H1 (cell line): ENCODE results near the gene SEC16A. TPM values are rescaled to one million over a fixed set of nuclear protein-coding genes. Genes with fewer than 3 reads are reported as not detected.

Experiments used
- BCL11A ChIP-seq, 2 experiments: IDR thresholded peaks; one replicate each; pipeline ENCODE4 v1.6.1; 2011; ENCODE audit warnings: low read depth in 2 of 2, low read length in 2 of 2, mild to moderate bottlenecking in 2 of 2
- EZH2 ChIP-seq: fragments of 200-600 bp; sonication (generic); IDR thresholded peaks from 2 replicates; pipeline ENCODE4 v1.7.1; 2012; ENCODE audit warnings: low read depth, mild to moderate bottlenecking, moderate library complexity, low read length, inconsistent platforms; ENCODE audit not compliant: severe bottlenecking
- SP1 ChIP-seq: IDR thresholded peaks from 2 replicates; pipeline ENCODE4 v1.6.1; 2011; ENCODE audit warnings: low read depth, low read length
- polyA plus RNA-seq, 7 experiments: library from polyadenylated mRNA; depleted of rRNA in 3 of 7; stranded (reverse) in 5 of 7; unstranded in 2 of 7; fragments of >200 nt in 5 of 7; fragments of 200-250 nt in 2 of 7; gene quantifications; 1 replicate in 5 of 7; 2 replicates in 1 of 7; 4 replicates in 1 of 7; pipeline versions ENCODE4 v1.2.1 to v1.2.3, GENCODE V29; 2011 to 2013; ENCODE audit warnings: missing spikeins in 2 of 7, mixed read lengths in 2 of 7
- total RNA-seq: library from RNA; stranded (reverse); fragmentation: NEBNext Ultra II Directional; extraction: Animal tissue kit (Norgen Biotek cat#: 25700); gene quantifications from 2 replicates; pipeline ENCODE4 v1.2.1, GENCODE V29; 2021

The SEC16A gene
- total and polyA plus RNA-seq, 2 of the 8 experiments (the other 6 are each of a cell fraction or from before 2014, with no cell fraction given): 21.6 to 49.0 TPM

DNA sequence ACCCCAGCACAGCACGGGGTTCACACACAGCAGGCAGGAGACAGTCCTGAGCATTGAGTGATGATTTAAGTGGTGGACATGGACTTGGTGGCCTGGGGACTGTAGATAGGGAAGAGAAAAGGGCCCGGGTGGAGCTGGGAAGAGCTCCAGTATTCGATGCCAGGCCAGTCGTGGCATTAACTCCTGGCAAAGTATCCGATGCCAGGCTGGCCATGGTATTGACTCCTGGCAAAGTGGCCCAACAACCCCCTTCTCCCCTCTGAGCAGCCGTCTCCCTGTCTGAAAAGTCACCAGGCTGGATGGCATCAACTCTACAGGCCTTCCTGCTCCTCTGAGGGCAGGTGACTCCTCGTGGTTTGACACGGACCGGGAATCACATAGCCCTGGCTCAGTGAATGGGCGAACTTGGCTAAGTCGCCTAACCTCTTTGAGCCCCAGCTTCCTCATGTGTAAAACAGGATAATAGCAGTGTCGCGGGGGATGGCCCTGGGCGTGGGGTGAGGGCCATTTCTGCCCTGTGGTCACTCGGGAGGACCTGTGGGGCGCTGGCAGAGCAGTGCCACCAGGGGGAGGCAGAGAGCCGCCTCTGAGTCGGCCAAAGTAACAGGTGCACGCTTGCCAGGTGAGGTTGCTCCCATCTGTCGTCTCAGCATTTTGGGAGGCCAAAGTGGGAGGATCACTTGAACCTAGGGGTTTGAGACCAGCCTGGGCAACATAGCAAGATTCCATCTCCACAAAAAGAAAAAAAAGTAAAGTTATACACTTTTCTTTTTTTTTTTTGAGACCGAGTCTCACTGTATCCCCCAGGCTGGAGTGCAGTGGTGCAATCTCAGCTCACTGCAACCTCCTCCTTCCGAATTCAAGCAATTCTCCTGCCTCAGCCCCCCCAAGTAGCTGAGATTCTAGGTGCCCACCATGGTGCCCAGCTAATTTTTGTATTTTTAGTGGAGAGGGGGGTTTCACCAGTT, 5.7 kb upstream of the SEC16A start (continued):
- TF ChIP-seq SP1: no peak
- TF ChIP-seq EZH2: no peak
- TF ChIP-seq BCL11A (IDR thresholded peaks at IDR 0.05; ENCODE audit: low read depth in 2 of 2, low read length in 2 of 2): no peak
